ENCODE results near the gene SNAP91.

- TF ChIP-seq CTCF (IDR thresholded peaks at IDR 0.05 in 4 of 5, conservative IDR thresholded peaks at IDR 0.05 in 1 of 5) = no peak
- no peak for TF ChIP-seq POLR2A (IDR thresholded peaks at IDR 0.05)
These were observed 47.7 kb upstream of the SNAP91 start for GRCh38 chr6:83756565-83756964.

All from gastrocnemius medialis (tissue), 4 donors.